H9 (cell line): ENCODE measurements around the gene MTHFD1L. TPM values are rescaled to one million over a fixed set of nuclear protein-coding genes. Genes with fewer than 3 reads are reported as not detected.

Source experiments
- DNase-seq: peaks from one replicate; pipeline ENCODE4 v3.0.0-alpha.2; 2017
- H2AFZ ChIP-seq: one replicate; pipeline ENCODE4 v1.6.1; 2013; ENCODE audit warnings: mild to moderate bottlenecking, low read length, control low read depth, moderate library complexity
- H2AK5ac ChIP-seq: 2 replicates; pipeline ENCODE4 v1.6.1; 2013; ENCODE audit warnings: low read length, control low read depth, mixed read lengths; ENCODE audit not compliant: insufficient read length
- H2BK120ac ChIP-seq: one replicate; pipeline ENCODE4 v1.6.1; 2013; ENCODE audit warnings: low read depth, mild to moderate bottlenecking, low read length, control low read depth, inconsistent platforms; ENCODE audit not compliant: poor library complexity, severe bottlenecking
- H2BK12ac ChIP-seq: 2 replicates; pipeline ENCODE4 v1.6.1; 2013; ENCODE audit warnings: low read length, control low read depth, mixed read lengths, low read depth; ENCODE audit not compliant: insufficient read length
- H2BK15ac ChIP-seq: 2 replicates; pipeline ENCODE4 v1.6.1; 2013; ENCODE audit warnings: low read depth, low read length, control low read depth
- H2BK20ac ChIP-seq: one replicate; pipeline ENCODE4 v1.6.1; 2013; ENCODE audit warnings: low read depth, mild to moderate bottlenecking, low read length, control low read depth, inconsistent platforms; ENCODE audit not compliant: poor library complexity, severe bottlenecking
- H2BK5ac ChIP-seq: 2 replicates; pipeline ENCODE4 v1.6.1; 2013; ENCODE audit warnings: low read length, control low read depth, mixed read lengths; ENCODE audit not compliant: insufficient read length
- H3K14ac ChIP-seq: 2 replicates; pipeline ENCODE4 v1.6.1; 2013; ENCODE audit warnings: low read length, control low read depth; ENCODE audit not compliant: insufficient read depth
- H3K18ac ChIP-seq: 2 replicates; pipeline ENCODE4 v1.6.1; 2013; ENCODE audit warnings: low read depth, mild to moderate bottlenecking, mixed read lengths, low read length, control low read depth; ENCODE audit not compliant: insufficient read length
- H3K23ac ChIP-seq: 2 replicates; pipeline ENCODE4 v1.6.1; 2013; ENCODE audit warnings: low read length, control low read depth, mixed read lengths, low read depth; ENCODE audit not compliant: insufficient read length
- H3K23me2 ChIP-seq: 2 replicates; pipeline ENCODE4 v1.6.1; 2013; ENCODE audit warnings: low read depth, mild to moderate bottlenecking, mixed read lengths, low read length, control low read depth; ENCODE audit not compliant: insufficient read length, poor library complexity, severe bottlenecking
- H3K27ac ChIP-seq: 2 replicates; pipeline ENCODE4 v1.5.1; 2013; ENCODE audit warnings: low read length, control low read depth, mixed read lengths, low read depth; ENCODE audit not compliant: insufficient read length
- H3K27me3 ChIP-seq: 2 replicates; pipeline ENCODE4 v1.6.1; 2013; ENCODE audit warnings: low read length, control low read depth, inconsistent platforms; ENCODE audit not compliant: insufficient read depth
- H3K4ac ChIP-seq: 2 replicates; pipeline ENCODE4 v1.6.1; 2013; ENCODE audit warnings: low read depth, mild to moderate bottlenecking, control low read depth, inconsistent platforms, low read length, moderate library complexity
- H3K4me1 ChIP-seq: 2 replicates; pipeline ENCODE4 v1.6.1; 2013; ENCODE audit warnings: low read length, control low read depth, inconsistent platforms; ENCODE audit not compliant: insufficient read depth
- H3K4me2 ChIP-seq: 2 replicates; pipeline ENCODE4 v1.6.1; 2013; ENCODE audit warnings: low read length, control low read depth, mixed read lengths; ENCODE audit not compliant: insufficient read length, insufficient read depth
- H3K56ac ChIP-seq: 2 replicates; pipeline ENCODE4 v1.6.1; 2013; ENCODE audit warnings: low read depth, mild to moderate bottlenecking, mixed read lengths, low read length, control low read depth; ENCODE audit not compliant: insufficient read length
- H3K79me1 ChIP-seq: 2 replicates; pipeline ENCODE4 v1.6.1; 2013; ENCODE audit warnings: low read depth, mild to moderate bottlenecking, moderate library complexity, low read length, control low read depth, inconsistent platforms; ENCODE audit not compliant: insufficient read depth, poor library complexity, severe bottlenecking
- H3K79me2 ChIP-seq: 2 replicates; pipeline ENCODE4 v1.6.1; 2013; ENCODE audit warnings: low read length, control low read depth, inconsistent platforms; ENCODE audit not compliant: insufficient read depth
- H3K9ac ChIP-seq: 2 replicates; pipeline ENCODE4 v1.6.1; 2013; ENCODE audit warnings: low read length, control low read depth, mixed read lengths; ENCODE audit not compliant: insufficient read length; ENCODE audit errors: extremely low read depth
- H3K9me3 ChIP-seq: one replicate; pipeline ENCODE4 v1.6.1; 2013; ENCODE audit warnings: low read depth, low read length, inconsistent platforms; ENCODE audit not compliant: control insufficient read depth
- H3T11ph ChIP-seq: one replicate; pipeline ENCODE4 v1.6.1; 2013; ENCODE audit warnings: mild to moderate bottlenecking, low read length, control low read depth, inconsistent platforms
- H4K20me1 ChIP-seq: one replicate; pipeline ENCODE4 v1.6.1; 2013; ENCODE audit not compliant: control insufficient read depth, insufficient read length, insufficient read depth
- H4K5ac ChIP-seq: 2 replicates; pipeline ENCODE4 v1.6.1; 2013; ENCODE audit warnings: low read depth, mild to moderate bottlenecking, mixed read lengths, low read length, control low read depth; ENCODE audit not compliant: insufficient read length
- H4K8ac ChIP-seq: replicated peaks from 2 replicates; pipeline ENCODE4 v1.6.1; 2013; ENCODE audit warnings: low read length, control low read depth, mixed read lengths, low read depth; ENCODE audit not compliant: insufficient read length
- H4K91ac ChIP-seq: 2 replicates; pipeline ENCODE4 v1.6.1; 2013; ENCODE audit warnings: low read depth, mild to moderate bottlenecking, moderate library complexity, mixed read lengths, low read length, control low read depth; ENCODE audit not compliant: insufficient read length
- H3K27ac Mint-ChIP-seq, 3 experiments: 2 replicates in 2 of 3; 3 replicates in 1 of 3; pipeline ENCODE4 v1.8.0; 2020 to 2021; ENCODE audit warnings: mixed read lengths in 3 of 3, mild to moderate bottlenecking in 1 of 3, moderate library complexity in 1 of 3
- H3K27me3 Mint-ChIP-seq: 2 replicates; pipeline ENCODE4 v1.8.0; 2021; ENCODE audit warnings: low read depth, mild to moderate bottlenecking, moderate library complexity, mixed read lengths
- H3K36me3 Mint-ChIP-seq, 3 experiments: 2 replicates in 2 of 3; 3 replicates in 1 of 3; pipeline ENCODE4 v1.8.0; 2020 to 2021; ENCODE audit warnings: low read depth in 3 of 3, mixed read lengths in 3 of 3; ENCODE audit not compliant: insufficient read depth in 1 of 3
- H3K4me1 Mint-ChIP-seq, 2 experiments: 2 replicates each; pipeline ENCODE4 v1.8.0; 2020; ENCODE audit warnings: mixed read lengths in 2 of 2
- H3K4me3 Mint-ChIP-seq, 2 experiments: 2 replicates in 1 of 2; 3 replicates in 1 of 2; pipeline ENCODE4 v1.8.0; 2020 to 2021; ENCODE audit warnings: mild to moderate bottlenecking in 2 of 2, mixed read lengths in 2 of 2, moderate library complexity in 1 of 2
- H3K9me3 Mint-ChIP-seq, 2 experiments: 2 replicates in 1 of 2; 3 replicates in 1 of 2; pipeline ENCODE4 v1.8.0; 2020; ENCODE audit warnings: mild to moderate bottlenecking in 2 of 2, mixed read lengths in 2 of 2, moderate library complexity in 1 of 2
- CTCF ChIP-seq: fragments of 200-600 bp; sonication (generic); conservative IDR thresholded peaks from 3 replicates; pipeline ENCODE4 v1.8.0; 2021; ENCODE audit warnings: antibody characterized with exemption, mild to moderate bottlenecking
- WGBS: extraction: QIAGEN DNeasy Blood & Tissue Kit; methylation state at CpG from one replicate; pipeline ENCODE4 v1.1.7; 2013; ENCODE audit warnings: missing lambda C conversion rate, low lambda C conversion rate, mixed read lengths; ENCODE audit not compliant: insufficient read length; ENCODE audit errors: extremely low coverage; 5-methylcytosine and 5-hydroxymethylcytosine counted together
- total RNA-seq: library from RNA; stranded (reverse); gene quantifications from 2 replicates; pipeline ENCODE4 v1.2.1, GENCODE V29; 2021

MTHFD1L gene
- total RNA-seq, 1 experiment from 2014 or later: 90.2 TPM

- no peak overlapping the region for H3K23ac ChIP-seq
- DNase-seq: no peak
- no peak overlapping the region for H3K27ac ChIP-seq
- H3T11ph ChIP-seq: no peak overlapping the region
- no peak overlapping the region for H3K4ac ChIP-seq
- no peak overlapping the region for H2AFZ ChIP-seq
- no peaks in the 10 kb centered on the region for H3K79me2 ChIP-seq
- H2BK120ac ChIP-seq: no peak overlapping the region
- H2BK12ac ChIP-seq: no peak overlapping the region
- no peak overlapping the region for H2BK20ac ChIP-seq
- no peaks in the 10 kb centered on the region for H3K27me3 Mint-ChIP-seq
- H3K18ac ChIP-seq: no peak overlapping the region
- no peaks in the 10 kb centered on the region for H3K4me1 Mint-ChIP-seq
- H2BK15ac ChIP-seq: no peak overlapping the region
- H3K4me1 ChIP-seq: no peaks in the 10 kb centered on the region
- peak overlapping the region in 2 of 3 experiments; percentile 41 to 70; a peak in 2 of 7 replicates for H3K27ac Mint-ChIP-seq
- H3K27me3 ChIP-seq: no peaks in the 10 kb centered on the region
- TF ChIP-seq CTCF: no peak
- no peaks in the 10 kb centered on the region for H3K79me1 ChIP-seq
- no peaks in the 10 kb centered on the region for H3K9me3 Mint-ChIP-seq
- no peak overlapping the region for H4K8ac ChIP-seq
- H4K20me1 ChIP-seq: no peaks in the 10 kb centered on the region
- H3K56ac ChIP-seq: no peak overlapping the region
- no peak overlapping the region for H2BK5ac ChIP-seq
- H3K9me3 ChIP-seq: no peaks in the 10 kb centered on the region
- no peak overlapping the region for H4K91ac ChIP-seq
- no peak overlapping the region for H3K4me2 ChIP-seq
- H3K14ac ChIP-seq: no peak overlapping the region
- no peak overlapping the region for H3K9ac ChIP-seq
- H3K36me3 Mint-ChIP-seq: peaks cover 12 to 48% (median 12%) of the 10 kb centered on the region in 3 experiments; a peak in 6 of 7 replicates
- no peak overlapping the region for H4K5ac ChIP-seq
- no peaks in the 10 kb centered on the region for H3K23me2 ChIP-seq
- no peak overlapping the region for H2AK5ac ChIP-seq
- H3K4me3 Mint-ChIP-seq: no peak overlapping the region
- WGBS: no CpG with 5 or more reads among the region's 6 CpGs
Observed at GRCh38 chr6:150966786-150967185, 101.3 kb downstream of the MTHFD1L start.
